ENCODE results near the gene PTPRD. TPM values are rescaled to one million over a fixed set of nuclear protein-coding genes. Genes with fewer than 3 reads are reported as not detected.
A peak's percentile ranks its signal among the peaks of the same experiment; 100 is the strongest.

The PTPRD gene
- total RNA-seq, 1 experiment from 2014 or later = 32.5 TPM

DNA sequence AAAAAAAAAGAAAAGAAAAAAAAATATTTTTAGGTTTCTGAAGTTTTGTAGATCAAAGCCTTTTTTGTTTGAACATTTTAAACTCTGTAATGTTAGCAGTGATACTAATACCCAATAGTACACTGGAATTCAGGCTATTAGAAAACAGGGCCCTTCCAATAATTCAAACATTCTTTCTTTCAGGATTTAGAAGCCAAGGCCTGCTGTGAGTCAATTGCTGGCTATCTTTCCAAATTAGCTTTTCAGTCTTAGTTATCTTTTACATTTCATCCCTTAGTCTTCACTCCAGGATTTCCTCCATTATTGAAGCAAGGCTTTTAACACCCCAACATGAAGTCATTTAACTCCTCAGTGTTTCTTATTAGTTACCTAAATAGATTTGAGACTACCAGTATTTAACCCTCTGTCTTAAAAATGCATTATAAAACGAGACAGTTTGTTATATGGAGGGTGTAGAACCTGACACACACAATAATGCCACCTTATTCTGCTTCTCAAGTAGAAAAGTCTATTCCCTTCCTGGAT lies 1861.3 kb downstream of the PTPRD start:
- no CpG with 5 or more reads among the region's 1 CpG for WGBS (ENCODE audit: extremely low coverage, insufficient read length, low lambda C conversion rate)
- Histone ChIP-seq H3K79me1 (ENCODE audit: insufficient read depth, low read depth, low read length, poor library complexity, severe bottlenecking) (no peaks in the 10 kb centered on the region), H3K27ac (ENCODE audit: insufficient read length, low read depth, low read length) (peak overlapping the region; percentile 49), H3K9me3 (ENCODE audit: control insufficient read depth, low read depth, low read length) (no peaks in the 10 kb centered on the region), H2AFZ (ENCODE audit: low read length) (no peak overlapping the region), H4K20me1 (ENCODE audit: control insufficient read depth, insufficient read depth, insufficient read length) (no peaks in the 10 kb centered on the region), H3K23ac (ENCODE audit: insufficient read length, low read depth, low read length) (no peak overlapping the region), H3K56ac (ENCODE audit: insufficient read length, low read depth, low read length) (no peak overlapping the region), H3K4me1 (ENCODE audit: insufficient read depth, low read length) (0 out of 2 replicates have a peak, but pooled peaks cover 4% of the 10 kb centered on the region), H3K23me2 (ENCODE audit: insufficient read length, low read depth, low read length, poor library complexity, severe bottlenecking) (no peaks in the 10 kb centered on the region), H3K14ac (ENCODE audit: insufficient read depth, low read length) (no peak overlapping the region), H2AK5ac (ENCODE audit: insufficient read length, low read length) (no peak overlapping the region), H2BK5ac (ENCODE audit: insufficient read length, low read length) (no peak overlapping the region), H2BK120ac (ENCODE audit: low read depth, low read length, poor library complexity, severe bottlenecking) (no peak overlapping the region), H2BK15ac (ENCODE audit: low read depth, low read length) (no peak overlapping the region), H2BK12ac (ENCODE audit: insufficient read length, low read depth, low read length) (no peak overlapping the region), H3K18ac (ENCODE audit: insufficient read length, low read depth, low read length) (no peak overlapping the region), H2BK20ac (ENCODE audit: low read depth, low read length, poor library complexity, severe bottlenecking) (no peak overlapping the region), H4K8ac (replicated peaks; ENCODE audit: insufficient read length, low read depth, low read length) (no peak overlapping the region), H3K4ac (ENCODE audit: low read depth, low read length) (no peak overlapping the region), H3K4me2 (ENCODE audit: insufficient read depth, insufficient read length, low read length) (no peak overlapping the region), H3K79me2 (ENCODE audit: insufficient read depth, low read length) (no peaks in the 10 kb centered on the region), H4K91ac (ENCODE audit: insufficient read length, low read depth, low read length) (no peak overlapping the region), H3K9ac (ENCODE audit: extremely low read depth, insufficient read length, low read length) (no peak overlapping the region), H3K27me3 (ENCODE audit: insufficient read depth, low read length) (no peaks in the 10 kb centered on the region), H4K5ac (ENCODE audit: insufficient read length, low read depth, low read length) (no peak overlapping the region), H3T11ph (ENCODE audit: low read length) (no peak overlapping the region)
- Mint-ChIP-seq H3K4me3 (no peak overlapping the region), H3K4me1 (peaks cover 36 to 44% of the 10 kb centered on the region in 2 experiments), H3K27ac (peak overlapping the region; percentile 32 to 98 (median 89); a peak in 6 of 7 replicates), H3K36me3 (ENCODE audit: insufficient read depth in 1 of 3, low read depth in 3 of 3) (peaks cover 0 to 4% (median 4%) of the 10 kb centered on the region in 3 experiments; a peak in 3 of 7 replicates), H3K27me3 (ENCODE audit: low read depth) (no peaks in the 10 kb centered on the region), H3K9me3 (peaks cover 0 to 2% of the 10 kb centered on the region in 2 experiments; a peak in 3 of 5 replicates)
- TF ChIP-seq, protein P1, sequence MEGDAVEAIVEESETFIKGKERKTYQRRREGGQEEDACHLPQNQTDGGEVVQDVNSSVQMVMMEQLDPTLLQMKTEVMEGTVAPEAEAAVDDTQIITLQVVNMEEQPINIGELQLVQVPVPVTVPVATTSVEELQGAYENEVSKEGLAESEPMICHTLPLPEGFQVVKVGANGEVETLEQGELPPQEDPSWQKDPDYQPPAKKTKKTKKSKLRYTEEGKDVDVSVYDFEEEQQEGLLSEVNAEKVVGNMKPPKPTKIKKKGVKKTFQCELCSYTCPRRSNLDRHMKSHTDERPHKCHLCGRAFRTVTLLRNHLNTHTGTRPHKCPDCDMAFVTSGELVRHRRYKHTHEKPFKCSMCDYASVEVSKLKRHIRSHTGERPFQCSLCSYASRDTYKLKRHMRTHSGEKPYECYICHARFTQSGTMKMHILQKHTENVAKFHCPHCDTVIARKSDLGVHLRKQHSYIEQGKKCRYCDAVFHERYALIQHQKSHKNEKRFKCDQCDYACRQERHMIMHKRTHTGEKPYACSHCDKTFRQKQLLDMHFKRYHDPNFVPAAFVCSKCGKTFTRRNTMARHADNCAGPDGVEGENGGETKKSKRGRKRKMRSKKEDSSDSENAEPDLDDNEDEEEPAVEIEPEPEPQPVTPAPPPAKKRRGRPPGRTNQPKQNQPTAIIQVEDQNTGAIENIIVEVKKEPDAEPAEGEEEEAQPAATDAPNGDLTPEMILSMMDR (conservative IDR thresholded peaks at IDR 0.05) = no peak
- no peak for DNase-seq

Data from H9 (cell line).